HG02571 (cell line): Measurements from ENCODE around the gene PRR14.
"Not testable (repeated sequence)": the region's sequence is repeated elsewhere in the genome, so short reads cannot be mapped to it uniquely, and the experiment has no call there.

ENCODE experiments used
- ATAC-seq: cut with Tn5 transposase; IDR thresholded peaks from one replicate; pipeline ENCODE4 v1.9.1; 2021; ENCODE audit warnings: mild to moderate bottlenecking, moderate library complexity; ENCODE audit not compliant: unreplicated experiment

The PRR14 gene

GRCh38 chr16:30688701-30689100 is 37.9 kb downstream of the PRR14 start:
- ATAC-seq, result no peak

GRCh38 chr16:30691907-30692306 is 41.1 kb downstream of the PRR14 start:
- no peak for ATAC-seq

- ATAC-seq, result no peak
Measured at GRCh38 chr16:30692396-30693064, 41.8 kb downstream of the PRR14 start.

GRCh38 chr16:30694926-30695693 is 44.4 kb downstream of the PRR14 start:
- ATAC-seq, result no peak

GRCh38 chr16:30696646-30697045 is 45.9 kb downstream of the PRR14 start:
- not testable (repeated sequence) for ATAC-seq

DNA sequence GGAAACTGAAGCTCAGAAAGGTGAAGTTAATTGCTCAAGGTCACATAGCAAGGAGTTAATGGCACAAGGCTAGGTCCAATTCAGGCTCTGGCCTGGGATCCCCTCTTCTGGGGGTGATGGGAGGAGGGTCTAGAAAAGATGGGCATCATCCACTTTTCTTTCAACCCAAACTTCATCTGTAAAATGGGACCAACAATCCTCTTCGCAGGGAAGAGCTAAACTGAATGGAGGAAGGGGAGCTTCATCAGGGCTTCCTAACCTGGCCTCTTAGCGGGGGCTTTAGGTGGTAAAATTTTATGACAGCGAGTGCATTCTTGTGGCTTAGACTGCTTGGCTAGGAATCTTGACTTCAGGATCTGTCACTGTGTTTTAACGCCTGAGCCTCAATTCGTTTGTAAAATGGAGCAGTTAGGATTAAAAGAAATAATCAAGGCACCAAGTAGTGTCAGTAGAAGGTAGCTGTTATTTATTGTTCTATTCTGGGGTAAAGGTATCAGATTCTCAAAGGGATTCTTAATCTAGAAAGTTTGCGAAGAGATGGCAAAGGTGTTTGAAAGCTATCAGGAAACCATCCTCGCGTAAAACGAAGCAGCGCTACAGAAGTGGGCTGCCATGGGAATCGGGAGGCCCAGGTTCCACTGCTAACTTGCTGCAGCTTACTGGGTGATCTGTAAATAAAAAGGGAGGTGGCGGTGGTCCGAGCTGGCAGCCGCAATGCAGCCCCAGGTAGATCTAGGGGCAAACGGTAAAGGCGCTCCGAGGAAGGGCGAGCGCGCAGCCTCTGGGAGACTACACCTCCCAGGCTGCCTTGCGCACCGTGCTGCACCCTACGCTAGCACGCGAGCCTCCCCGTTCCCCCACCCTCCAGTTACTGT is 46.7 kb downstream of the PRR14 start:
- ATAC-seq, result no peak

GRCh38 chr16:30698139-30698815 is 47.5 kb downstream of the PRR14 start:
- ATAC-seq, result peak; percentile 79

- peak; percentile 18 for ATAC-seq
Measured at GRCh38 chr16:30698816-30699614, 48.3 kb downstream of the PRR14 start, which contains the start of gene SRCAP. TSS of gene SRCAP (plus strand) at chr16:30699171. CDS start at chr16:30700825, 1,654 bp downstream.

- ATAC-seq, result no peak
Measured at GRCh38 chr16:30699615-30700099, 48.9 kb downstream of the PRR14 start.

- ATAC-seq, result no peak
Measured at GRCh38 chr16:30700491-30700890, 49.7 kb downstream of the PRR14 start.

- ATAC-seq, result no peak
Measured at GRCh38 chr16:30700971-30701370, 50.2 kb downstream of the PRR14 start.

- not testable (repeated sequence) for ATAC-seq
Measured at GRCh38 chr16:30703071-30703470, 52.3 kb downstream of the PRR14 start.

- no peak for ATAC-seq
Measured at GRCh38 chr16:30703971-30704370, 53.2 kb downstream of the PRR14 start.
